Measurements from ENCODE around the gene DEAF1. TPM values are rescaled to one million over a fixed set of nuclear protein-coding genes. Genes with fewer than 3 reads are reported as not detected.

Gene DEAF1
- total RNA-seq, 6 donors from 2014 or later: 23.9 to 87.3 (median 35.6) TPM

- Histone ChIP-seq H3K4me1 (peaks cover 0 to 5% (median 0%) of the 10 kb centered on the region in 4 donors), H3K27ac (no peak overlapping the region), H3K27me3 (no peaks in the 10 kb centered on the region), H3K36me3 (peaks cover 0 to 46% (median 22%) of the 10 kb centered on the region in 4 donors), H3K9me3 (no peaks in the 10 kb centered on the region), H3K4me3 (no peak overlapping the region)
- TF ChIP-seq EP300 (IDR thresholded peaks at IDR 0.05) (no peak), POLR2A (IDR thresholded peaks at IDR 0.05) (no peak)
- WGBS, 2 donors: 90 to 93% methylated on average over 13 to 15 of the region's 16 CpGs
- DNase-seq: no peak
- ATAC-seq (ENCODE audit: low FRiP score in 2 of 2): no peak
Measured at GRCh38 chr11:659532-660085, 35.4 kb downstream of the DEAF1 start.

- Histone ChIP-seq H3K9me3 (no peaks in the 10 kb centered on the region), H3K27me3 (no peaks in the 10 kb centered on the region), H3K27ac (no peak overlapping the region), H3K36me3 (peaks cover 0 to 45% (median 21%) of the 10 kb centered on the region in 4 donors), H3K4me1 (peaks cover 0 to 5% (median 0%) of the 10 kb centered on the region in 4 donors), H3K4me3 (no peak overlapping the region)
- ATAC-seq (ENCODE audit: low FRiP score in 2 of 2) (no peak), DNase-seq (no peak)
- no peak for TF ChIP-seq POLR2AphosphoS5 (IDR thresholded peaks at IDR 0.05)
- no peak for TF ChIP-seq POLR2A (IDR thresholded peaks at IDR 0.05)
- TF ChIP-seq EP300 (IDR thresholded peaks at IDR 0.05): no peak
- no peak for TF ChIP-seq CTCF (IDR thresholded peaks at IDR 0.05)
- WGBS, 2 donors: 95 to 96% methylated on average over 14 of the region's 14 CpGs
Measured at GRCh38 chr11:657691-658126, 37.3 kb downstream of the DEAF1 start.

- Histone ChIP-seq H3K27me3 (no peaks in the 10 kb centered on the region), H3K36me3 (peaks cover 0 to 45% (median 21%) of the 10 kb centered on the region in 4 donors), H3K9me3 (no peaks in the 10 kb centered on the region), H3K27ac (no peak overlapping the region), H3K4me3 (no peak overlapping the region), H3K4me1 (peaks cover 0 to 5% (median 0%) of the 10 kb centered on the region in 4 donors)
- 87 to 89% methylated on average over 5 to 7 of the region's 7 CpGs for WGBS, 2 donors
- DNase-seq: no peak
- no peak for ATAC-seq (ENCODE audit: low FRiP score in 2 of 2)
- no peak for TF ChIP-seq POLR2AphosphoS5 (IDR thresholded peaks at IDR 0.05)
- TF ChIP-seq POLR2A (IDR thresholded peaks at IDR 0.05): no peak
- TF ChIP-seq EP300 (IDR thresholded peaks at IDR 0.05): no peak
- TF ChIP-seq CTCF (IDR thresholded peaks at IDR 0.05): no peak
Measured at GRCh38 chr11:656866-657265, 38.2 kb downstream of the DEAF1 start.

GRCh38 chr11:656426-656825 lies 38.6 kb downstream of the DEAF1 start:
- 96 to 98% methylated on average over 13 to 14 of the region's 14 CpGs for WGBS, 2 donors

More at GRCh38 chr11:656426-656825, 38.6 kb downstream of the DEAF1 start:
- Histone ChIP-seq H3K27me3 (no peaks in the 10 kb centered on the region), H3K27ac (no peak overlapping the region), H3K36me3 (peaks cover 0 to 45% (median 21%) of the 10 kb centered on the region in 4 donors), H3K4me1 (peaks cover 0 to 5% (median 0%) of the 10 kb centered on the region in 4 donors), H3K4me3 (no peak overlapping the region), H3K9me3 (no peaks in the 10 kb centered on the region)
- ATAC-seq (ENCODE audit: low FRiP score in 2 of 2): no peak
- no peak for TF ChIP-seq CTCF (IDR thresholded peaks at IDR 0.05)
- no peak for TF ChIP-seq POLR2A (IDR thresholded peaks at IDR 0.05)
- TF ChIP-seq EP300 (IDR thresholded peaks at IDR 0.05): no peak
- no peak for DNase-seq
